ENCODE measurements around the gene CGB1. TPM values are rescaled to one million over a fixed set of nuclear protein-coding genes. Genes with fewer than 3 reads are reported as not detected.

CGB1 gene
- total and polyA plus RNA-seq, 2 of the 13 experiments (the other 11 are each of a cell fraction or from before 2014, with no cell fraction given): not detected

- WGBS (ENCODE audit: low lambda C conversion rate): 95% methylated on average over 17 of the region's 18 CpGs
- no peaks in the 10 kb centered on the region for H3K9me3 ChIP-seq (ENCODE audit: low read length)
Measured at GRCh38 chr19:49010453-49010852, 26.2 kb downstream of the CGB1 start.

More at GRCh38 chr19:49010453-49010852, 26.2 kb downstream of the CGB1 start:
- TF ChIP-seq MIER3 (CRISPR knock-in tag; IDR thresholded peaks at IDR 0.05; ENCODE audit: borderline replicate concordance) (no peak), U2AF2 (IDR thresholded peaks at IDR 0.05; ENCODE audit: low read depth, low read length) (no peak), WIZ (CRISPR knock-in tag; IDR thresholded peaks at IDR 0.05) (no peak), NFRKB (IDR thresholded peaks at IDR 0.05) (no peak), ZNF768 (CRISPR knock-in tag; IDR thresholded peaks at IDR 0.05) (no peak), ZNF674 (CRISPR knock-in tag; IDR thresholded peaks at IDR 0.05; ENCODE audit: low read depth) (no peak), THAP7 (CRISPR knock-in tag; IDR thresholded peaks at IDR 0.05) (no peak), NFE2 (CRISPR knock-in tag; IDR thresholded peaks at IDR 0.05) (no peak), POLR2G (IDR thresholded peaks at IDR 0.05; ENCODE audit: low read depth, low read length) (no peak), HOXD1 (CRISPR knock-in tag; IDR thresholded peaks at IDR 0.05) (no peak), PREB (CRISPR knock-in tag; IDR thresholded peaks at IDR 0.05) (no peak), ZNF12 (CRISPR knock-in tag; IDR thresholded peaks at IDR 0.05) (no peak), ZNF382 (CRISPR knock-in tag; IDR thresholded peaks at IDR 0.05; ENCODE audit: borderline replicate concordance) (no peak), EED (CRISPR knock-in tag; IDR thresholded peaks at IDR 0.05) (no peak), ZMAT3 (CRISPR knock-in tag; conservative IDR thresholded peaks at IDR 0.05) (no peak), KMT2A (CRISPR knock-in tag; IDR thresholded peaks at IDR 0.05) (no peak)
- Histone ChIP-seq H2AFZ (ENCODE audit: low read length) (no peak overlapping the region), H3K27ac (ENCODE audit: extremely low read length, insufficient read depth, low read length) (no peak overlapping the region), H3K4me1 (ENCODE audit: insufficient read depth, low read length) (no peaks in the 10 kb centered on the region), H3K36me3 (replicated peaks in 1 of 2; ENCODE audit: control insufficient read depth in 1 of 2, insufficient read depth in 2 of 2, low read length in 2 of 2) (peaks cover 21 to 66% of the 10 kb centered on the region in 2 experiments; a peak in 4 of 5 replicates), H3K9ac (ENCODE audit: insufficient read depth, low read depth, low read length) (no peak overlapping the region), H3K79me2 (ENCODE audit: insufficient read depth, low read length) (no peaks in the 10 kb centered on the region), H4K20me1 (ENCODE audit: insufficient read depth, low read length) (no peaks in the 10 kb centered on the region), H3K4me2 (ENCODE audit: low read depth, low read length) (no peak overlapping the region), H3K27me3 (ENCODE audit: control insufficient read depth in 1 of 2, insufficient read depth in 2 of 2, low read length in 2 of 2) (no peaks in the 10 kb centered on the region), H3K4me3 (replicated peaks in 1 of 3; ENCODE audit: insufficient read depth in 1 of 3, low read depth in 2 of 3, low read length in 3 of 3) (no peak overlapping the region)
- POLR2A ChIA-PET: no interaction called here
- no peak for DNase-seq (ENCODE audit: low spot score)
- BruUV-seq (replicated peaks): no TSS peak
- CTCF ChIA-PET (ENCODE audit: low intra/inter-chr PET ratio, low total read pairs): no interaction called here
- ATAC-seq: no peak
- intact Hi-C loops (cut with micrococcal nuclease; ENCODE audit: unreplicated experiment): no loop called here
- in situ Hi-C loops (cut with HindIII; ENCODE audit: extremely low pct_ligation_motif_present, low pct_unique_long_range_greater_than_20kb): no loop called here
- FAIRE-seq: no peak
